ENCODE results near the gene PRPF8.
A peak's percentile ranks its signal among the peaks of the same experiment; 100 is the strongest.

Gene PRPF8

GRCh38 chr17:1643999-1644492, 40.6 kb downstream of the PRPF8 start:
- no peak for DNase-seq

- peak; percentile 53 for DNase-seq
Measured at GRCh38 chr17:1643293-1643998, 41.2 kb downstream of the PRPF8 start.

DNA sequence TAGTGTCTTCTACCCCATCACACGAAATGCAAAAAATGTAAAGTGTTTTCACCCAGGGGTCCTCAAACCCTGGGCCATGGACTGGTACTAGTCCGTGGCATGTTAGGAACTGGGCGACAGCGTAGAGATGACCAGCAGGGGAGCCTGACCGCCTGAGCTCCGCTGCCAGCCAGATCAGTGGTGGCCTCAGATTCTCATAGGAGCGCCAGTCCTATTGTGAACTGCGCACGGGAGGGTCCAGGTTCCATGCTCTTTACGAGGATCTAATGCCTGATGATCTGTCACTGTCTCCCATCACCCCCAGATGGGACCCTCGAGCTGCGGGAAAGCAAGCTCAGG, 43.6 kb downstream of the PRPF8 start:
- DNase-seq: no peak

GRCh38 chr17:1640329-1641064, 44.2 kb downstream of the PRPF8 start:
- no peak for DNase-seq

DNA sequence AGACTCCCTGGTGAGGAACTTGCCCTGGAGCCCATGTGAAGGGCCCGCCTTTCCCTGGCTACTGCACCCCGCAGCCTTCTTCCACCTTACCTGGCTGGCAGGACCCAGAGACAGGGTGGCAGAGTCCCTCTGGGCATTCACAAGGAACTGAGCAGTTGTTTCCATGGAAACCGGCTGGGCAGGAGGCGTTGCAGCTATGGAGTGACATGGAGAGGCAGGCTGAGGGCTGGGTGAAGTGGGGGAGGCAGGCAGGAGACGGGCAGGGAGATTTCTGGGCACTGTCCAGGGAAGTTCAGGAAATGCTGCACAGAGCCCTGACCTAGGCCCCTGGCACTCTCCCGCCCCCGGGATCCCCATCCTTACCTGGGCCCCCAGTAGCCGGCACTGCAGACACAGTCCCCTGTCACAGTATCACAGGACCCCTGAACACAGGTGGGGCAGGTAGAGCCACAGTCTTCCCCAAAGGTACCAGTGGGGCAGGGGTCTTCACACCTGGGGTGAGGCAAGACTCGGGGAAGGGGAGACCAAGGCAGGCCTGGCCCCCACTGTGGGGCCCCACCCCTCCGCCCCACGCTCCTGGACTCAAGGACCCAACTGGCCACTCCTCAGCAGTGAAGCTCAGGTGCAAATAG, 45.0 kb downstream of the PRPF8 start:
- DNase-seq: no peak

- DNase-seq: no peak
Measured at GRCh38 chr17:1638624-1639300, 45.9 kb downstream of the PRPF8 start.

GRCh38 chr17:1638171-1638590, 46.5 kb downstream of the PRPF8 start:
- no peak for DNase-seq

GRCh38 chr17:1636732-1637285, 47.9 kb downstream of the PRPF8 start:
- DNase-seq: no peak

- DNase-seq: no peak
Measured at GRCh38 chr17:1635675-1636465, 48.8 kb downstream of the PRPF8 start.

DNA sequence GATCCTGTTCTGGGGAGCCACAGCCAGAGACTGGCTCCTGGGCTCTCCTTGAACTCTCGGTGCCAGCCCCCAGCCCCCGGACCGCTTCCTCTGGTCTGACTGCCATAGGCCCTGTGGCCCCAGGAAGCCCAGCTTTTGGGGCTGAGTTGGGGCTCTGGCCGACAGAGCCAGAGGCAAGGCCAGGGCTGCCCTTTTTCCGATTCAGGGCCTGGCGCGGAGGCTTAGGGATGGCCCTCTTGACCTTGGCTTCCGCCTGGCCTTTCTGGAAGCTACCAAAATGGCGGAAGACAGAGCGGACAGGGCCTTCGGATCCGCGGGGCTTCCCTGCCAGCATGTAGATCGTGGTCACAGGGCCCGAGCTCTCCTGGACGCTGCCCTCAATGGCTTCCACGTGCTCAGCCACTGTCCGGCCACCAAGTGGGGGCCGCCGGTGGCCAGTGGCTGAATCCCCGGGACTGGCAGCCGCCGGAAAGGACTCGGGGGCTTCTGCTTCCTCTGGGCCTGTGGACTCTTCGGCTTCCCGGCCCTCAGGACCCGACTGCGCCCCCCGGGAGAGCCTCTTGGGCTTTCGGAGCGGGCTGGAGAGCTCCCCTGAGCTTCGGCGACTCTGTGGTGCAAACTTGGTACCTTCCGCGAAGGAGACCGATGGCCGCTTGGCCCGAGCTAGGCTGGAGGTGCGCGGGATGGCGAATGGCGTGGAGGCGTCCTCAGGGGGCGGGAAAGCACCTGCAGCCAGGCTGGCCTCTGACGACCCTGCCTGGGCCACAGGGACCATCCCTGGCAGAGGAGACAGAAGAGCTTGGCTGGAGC, 49.6 kb downstream of the PRPF8 start:
- no peak for DNase-seq

DNA sequence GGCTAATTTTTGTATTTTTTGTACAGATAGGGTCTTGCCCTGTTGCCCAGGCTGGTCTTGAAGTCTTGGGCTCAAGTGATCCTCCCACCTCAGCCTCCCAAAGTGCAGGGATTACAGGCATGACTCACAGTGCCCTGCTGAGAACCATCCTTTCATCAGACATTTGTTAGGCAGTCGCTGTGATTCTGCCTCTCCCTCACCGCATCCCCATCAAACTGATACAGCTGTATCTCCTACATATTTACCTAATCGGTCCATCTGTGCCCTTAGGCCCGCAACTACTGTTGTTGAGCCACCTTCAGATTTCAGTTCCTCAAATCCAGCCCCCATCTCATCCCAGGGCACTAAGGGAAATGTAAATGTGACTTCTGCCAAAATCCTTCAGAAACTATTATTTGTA, 54.0 kb downstream of the PRPF8 start:
- no peak for DNase-seq

- DNase-seq: peak; percentile 83
Measured at GRCh38 chr17:1629504-1630310, 55.0 kb downstream of the PRPF8 start.

- DNase-seq: peak; percentile 90
Measured at GRCh38 chr17:1628856-1629503, 55.7 kb downstream of the PRPF8 start.

- DNase-seq: peak; percentile 81
Measured at GRCh38 chr17:1627982-1628855, 56.4 kb downstream of the PRPF8 start, which contains the start of gene SLC43A2. Gene SLC43A2 (minus strand): TSS chr17:1628834. CDS start chr17:1627874, 960 bp downstream.

- no peak for DNase-seq
Measured at GRCh38 chr17:1627182-1627981, 57.3 kb downstream of the PRPF8 start.

DNA sequence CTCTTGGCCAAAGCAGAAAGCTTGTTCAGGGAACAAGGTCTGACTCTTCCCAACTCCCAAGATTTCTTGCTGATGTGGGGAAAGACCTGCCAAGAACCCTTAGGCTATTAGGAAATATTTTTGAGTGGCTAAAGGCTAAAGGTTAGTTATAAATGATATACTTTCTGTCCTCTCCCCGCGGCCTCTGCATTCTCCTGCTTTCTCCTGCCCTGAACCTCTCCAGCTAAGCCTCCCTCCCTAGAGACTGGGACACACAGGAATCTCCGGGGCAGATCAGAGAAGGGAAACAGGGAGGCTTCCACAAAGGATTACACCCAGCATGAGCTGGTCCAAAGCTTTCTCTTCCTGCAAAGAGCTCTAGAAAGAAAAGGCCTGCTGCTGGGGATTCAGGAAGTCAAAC, 58.3 kb downstream of the PRPF8 start:
- no peak for DNase-seq

- no peak for DNase-seq
Measured at GRCh38 chr17:1625581-1625980, 59.1 kb downstream of the PRPF8 start.

- no peak for DNase-seq
Measured at GRCh38 chr17:1625053-1625452, 59.6 kb downstream of the PRPF8 start.

Data from activated naive CD4-positive, alpha-beta T cell treated with Interleukin-2 at 50 U/mL for 16 hours (primary cell).